NCI-H2227 treated with DMSO at 0.1 percent for 48 hours (cell line): Measurements from ENCODE around the gene SDR39U1.

Experiments used
- DNase-seq: peaks from one replicate; lab custom pipeline; 2025; lab: John Stamatoyannopoulos, UW

The SDR39U1 gene

GRCh38 chr14:24443053-24443665, 583 bp upstream of the SDR39U1 start:
- DNase-seq: peak; percentile 36

GRCh38 chr14:24441904-24442239, 704 bp downstream of the SDR39U1 start:
- peak; percentile 86 for DNase-seq

GRCh38 chr14:24441485-24441884, 1.1 kb downstream of the SDR39U1 start:
- no peak for DNase-seq

- no peak for DNase-seq
Measured at GRCh38 chr14:24440606-24441399, 1.8 kb downstream of the SDR39U1 start.

- no peak for DNase-seq
Measured at GRCh38 chr14:24439830-24440605, 2.6 kb downstream of the SDR39U1 start.

- no peak for DNase-seq
Measured at GRCh38 chr14:24439257-24439656, 3.3 kb downstream of the SDR39U1 start.

GRCh38 chr14:24438223-24439097, 4.1 kb downstream of the SDR39U1 start:
- no peak for DNase-seq

GRCh38 chr14:24437736-24438067, 4.9 kb downstream of the SDR39U1 start:
- no peak for DNase-seq

GRCh38 chr14:24437020-24437735, 5.4 kb downstream of the SDR39U1 start:
- no peak for DNase-seq

GRCh38 chr14:24436355-24437019, 6.1 kb downstream of the SDR39U1 start:
- DNase-seq: peak; percentile 66

- peak; percentile 1 for DNase-seq
Measured at GRCh38 chr14:24435998-24436354, 6.6 kb downstream of the SDR39U1 start.

GRCh38 chr14:24435192-24435810, 7.3 kb downstream of the SDR39U1 start:
- no peak for DNase-seq

GRCh38 chr14:24434676-24435075, 7.9 kb downstream of the SDR39U1 start:
- DNase-seq: no peak

GRCh38 chr14:24434036-24434435, 8.5 kb downstream of the SDR39U1 start:
- no peak for DNase-seq

- no peak for DNase-seq
Measured at GRCh38 chr14:24432259-24433131, 10.1 kb downstream of the SDR39U1 start.

- DNase-seq: peak; percentile 86
Measured at GRCh38 chr14:24431569-24432258, 10.9 kb downstream of the SDR39U1 start.

GRCh38 chr14:24430682-24431568, 11.7 kb downstream of the SDR39U1 start:
- no peak for DNase-seq

GRCh38 chr14:24430143-24430681, 12.4 kb downstream of the SDR39U1 start:
- peak; percentile 54 for DNase-seq
